ENCODE measurements around the gene DSCAML1.
"Not testable (repeated sequence)": the region's sequence is repeated elsewhere in the genome, so short reads cannot be mapped to it uniquely, and the experiment has no call there.

Gene DSCAML1

DNA sequence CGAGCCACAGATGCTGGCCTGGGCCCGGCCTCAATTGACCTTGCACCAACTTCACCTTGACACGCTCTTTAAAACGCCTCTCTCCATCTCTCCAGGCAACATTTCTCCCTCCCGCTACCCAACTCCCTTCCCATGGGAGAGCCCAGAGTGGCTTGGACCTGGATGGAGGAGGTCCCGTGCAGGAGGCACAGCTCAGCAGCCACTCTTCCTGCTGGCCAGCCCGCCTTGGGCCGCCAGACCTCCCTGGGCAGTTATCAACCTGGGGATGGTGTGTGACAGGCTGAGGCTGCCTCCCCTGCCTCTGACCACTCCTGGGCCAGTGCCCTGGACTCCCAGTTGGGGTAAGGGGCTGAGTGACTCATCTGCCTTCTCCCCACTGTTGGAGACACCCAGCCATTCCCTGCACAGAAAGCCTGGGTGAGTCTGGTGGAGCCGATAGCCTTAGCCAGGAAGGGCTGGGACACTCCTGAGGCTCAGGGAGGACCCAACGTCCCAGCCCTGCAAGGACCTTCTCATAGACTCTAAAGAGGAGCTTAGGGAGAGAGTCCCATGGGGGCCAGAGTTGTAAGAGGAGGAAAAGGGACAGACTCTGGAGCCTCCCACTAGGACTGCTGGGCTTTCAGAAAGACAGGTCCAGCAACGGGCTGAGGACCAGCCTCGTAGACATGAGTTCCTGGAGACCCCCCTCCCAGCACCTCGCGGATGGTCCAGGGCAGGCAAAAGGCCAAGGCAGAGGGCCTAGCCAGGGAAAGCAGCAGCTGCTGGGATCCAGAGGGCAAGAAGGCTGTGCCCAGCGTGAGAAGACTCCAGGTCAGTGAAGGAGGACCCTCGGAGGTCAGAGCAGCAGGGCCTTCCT, 337.7 kb downstream of the DSCAML1 start:
- no peak for DNase-seq

DNA sequence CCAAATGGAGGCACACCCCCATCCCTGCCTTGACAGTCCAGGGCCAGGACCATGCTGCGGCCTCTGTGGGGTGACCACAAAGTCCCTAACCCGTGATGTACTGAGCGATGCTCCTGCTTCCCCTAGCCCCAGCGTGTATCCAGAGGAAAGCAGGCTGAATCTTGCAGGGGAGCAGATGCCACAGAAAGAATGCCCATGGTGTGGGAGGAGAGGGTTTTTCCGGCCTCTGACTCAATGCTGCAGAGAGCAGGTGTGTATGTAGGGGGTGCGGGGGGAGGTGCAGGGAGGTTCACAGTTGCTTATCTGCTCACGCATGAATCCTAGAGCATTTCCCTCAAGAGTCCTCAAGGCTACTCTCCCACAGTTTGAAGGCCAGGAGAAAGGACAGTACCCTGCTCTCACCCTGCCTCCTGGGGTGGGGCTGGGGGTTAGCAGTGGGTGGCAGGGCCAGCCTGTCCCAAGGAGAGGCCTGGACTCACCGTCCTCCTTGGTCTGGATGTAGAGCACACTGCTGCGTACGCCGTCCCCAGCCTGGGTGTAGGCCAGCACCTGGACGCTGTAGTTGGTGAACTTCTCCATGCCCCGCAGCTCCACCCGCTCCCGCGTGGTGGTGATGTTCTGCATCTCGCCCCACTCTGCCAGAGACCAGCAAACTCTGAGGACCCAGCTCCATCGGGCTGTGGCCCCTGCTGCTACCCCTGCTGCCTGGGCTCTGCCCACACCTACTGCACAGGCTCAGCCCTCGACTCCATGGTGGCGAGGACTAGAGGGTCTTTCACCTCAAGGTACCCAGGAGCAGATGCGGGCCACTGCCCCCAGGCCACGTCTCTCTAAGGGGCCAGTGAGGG, 338.5 kb downstream of the DSCAML1 start:
- DNase-seq = no peak

DNA sequence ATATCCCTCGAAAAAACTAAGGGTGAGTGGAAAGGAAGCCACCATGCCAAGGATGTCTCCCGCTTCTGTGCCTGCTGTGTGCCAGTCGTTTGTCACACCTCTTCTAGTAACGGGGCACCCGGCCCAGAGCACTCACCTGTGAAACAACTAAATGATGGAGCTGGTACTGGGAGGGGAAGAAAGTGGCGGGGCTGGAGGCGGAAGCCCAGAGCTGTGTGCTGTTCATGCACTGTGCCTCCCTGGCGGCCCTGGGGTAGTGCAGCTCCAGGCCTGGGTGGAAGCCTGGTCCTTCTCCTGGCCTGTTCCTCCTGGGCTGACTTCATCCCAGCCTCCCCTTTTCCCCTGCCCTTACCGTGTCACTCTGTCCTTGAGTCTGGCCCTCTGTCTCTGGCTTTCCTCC, 339.2 kb downstream of the DSCAML1 start:
- no peak for DNase-seq

DNA sequence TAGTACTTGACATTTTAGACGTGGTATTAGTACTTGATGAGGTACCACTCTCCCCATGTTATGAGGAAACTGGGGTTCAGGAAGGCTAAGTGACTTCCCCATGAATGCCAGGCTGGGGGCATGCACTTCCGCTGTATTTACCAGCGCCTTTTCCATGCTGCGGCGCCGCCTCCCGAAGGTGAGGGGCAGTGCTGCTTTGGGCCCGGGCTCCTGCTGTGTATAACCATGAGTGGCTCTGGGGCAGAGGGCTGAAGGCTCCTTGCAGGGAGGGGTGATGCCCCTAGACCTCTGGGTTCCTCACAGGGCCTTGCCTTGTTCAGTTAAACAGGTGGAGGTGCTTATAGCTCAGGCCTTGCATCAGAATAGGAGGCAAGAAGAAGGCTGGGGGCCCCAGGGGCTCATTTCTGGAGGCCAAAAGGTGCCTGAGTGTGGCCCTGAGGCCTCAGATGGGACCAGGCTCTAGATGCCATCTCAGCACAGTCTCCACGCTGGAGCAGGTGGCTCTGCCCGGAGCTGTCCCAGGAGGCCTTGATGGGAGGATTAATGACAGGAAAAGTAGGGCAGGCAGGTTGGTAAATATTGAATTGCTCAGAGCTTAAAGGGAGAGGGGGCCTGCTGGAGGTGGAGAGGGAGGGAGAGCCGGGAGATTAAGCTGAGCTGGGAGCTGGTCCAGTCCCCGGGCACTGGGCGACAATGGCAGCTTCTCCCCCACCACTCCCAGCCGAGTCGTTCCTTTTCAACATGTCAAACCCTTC, 339.8 kb downstream of the DSCAML1 start:
- no peak for DNase-seq

DNA sequence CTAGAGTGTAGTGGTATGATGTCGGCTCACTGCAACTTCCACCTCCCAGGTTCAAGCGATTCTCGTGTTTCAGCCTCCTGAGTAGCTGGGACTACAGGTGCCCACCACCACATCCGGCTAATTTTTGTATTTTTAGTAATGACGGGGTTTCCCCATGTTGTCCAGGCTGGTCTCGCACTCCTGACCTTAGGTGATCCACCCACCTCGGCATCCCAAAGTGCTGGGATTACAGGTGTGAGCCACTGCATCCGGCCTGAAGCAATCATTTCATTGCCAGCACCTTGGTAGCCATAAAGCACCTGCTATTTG, 340.3 kb downstream of the DSCAML1 start:
- DNase-seq = not testable (repeated sequence)

DNA sequence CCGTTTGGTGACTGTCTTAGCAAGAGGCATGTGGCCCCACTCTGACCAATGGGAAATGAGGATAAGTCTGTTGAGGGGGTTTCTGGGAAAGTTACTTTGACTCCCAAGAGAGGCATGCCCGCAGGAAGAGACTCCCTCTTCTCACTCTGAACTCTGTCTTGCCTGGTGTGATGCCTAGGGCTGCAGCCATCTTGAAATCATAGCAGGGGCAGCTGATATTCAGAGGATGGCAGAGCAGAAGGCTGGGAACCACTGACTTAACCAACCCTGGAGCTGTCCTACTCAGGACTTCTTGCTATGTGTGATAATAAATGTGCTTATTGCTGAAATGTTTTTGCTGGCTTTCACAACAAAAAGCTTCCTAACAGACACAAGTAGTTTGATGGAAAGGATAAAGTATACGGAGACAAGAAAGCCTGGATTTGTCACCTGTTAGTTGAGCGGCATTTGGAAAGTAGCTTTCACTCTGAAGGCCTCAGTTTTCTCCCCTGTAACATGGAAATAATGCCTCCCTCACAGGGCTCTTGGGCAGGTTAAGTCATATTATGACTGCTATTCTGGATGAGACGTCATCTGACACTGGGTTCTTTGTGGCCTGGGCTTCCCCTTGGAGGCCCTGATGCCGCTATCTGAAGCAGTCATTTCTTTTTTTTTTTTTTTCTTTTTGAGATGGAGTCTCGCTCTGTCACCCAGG, 340.8 kb downstream of the DSCAML1 start:
- no peak for DNase-seq

DNA sequence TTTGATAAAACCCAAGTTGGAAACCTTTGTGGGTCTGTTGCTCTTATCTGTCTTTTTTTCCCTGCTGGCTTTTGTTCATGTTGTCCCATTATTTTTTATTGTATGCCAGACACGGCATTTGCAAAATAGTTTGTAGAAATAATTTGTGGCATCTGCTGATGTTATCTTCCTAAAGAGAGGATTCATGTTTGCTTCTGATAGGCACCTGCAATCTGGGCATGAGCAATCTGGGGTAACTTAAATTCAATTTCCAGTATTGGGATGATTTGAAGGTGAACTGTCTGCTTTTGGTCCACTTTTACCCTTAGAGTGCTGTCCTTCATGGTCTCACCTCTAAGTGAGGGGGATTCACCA, 342.5 kb downstream of the DSCAML1 start:
- no peak for DNase-seq

DNA sequence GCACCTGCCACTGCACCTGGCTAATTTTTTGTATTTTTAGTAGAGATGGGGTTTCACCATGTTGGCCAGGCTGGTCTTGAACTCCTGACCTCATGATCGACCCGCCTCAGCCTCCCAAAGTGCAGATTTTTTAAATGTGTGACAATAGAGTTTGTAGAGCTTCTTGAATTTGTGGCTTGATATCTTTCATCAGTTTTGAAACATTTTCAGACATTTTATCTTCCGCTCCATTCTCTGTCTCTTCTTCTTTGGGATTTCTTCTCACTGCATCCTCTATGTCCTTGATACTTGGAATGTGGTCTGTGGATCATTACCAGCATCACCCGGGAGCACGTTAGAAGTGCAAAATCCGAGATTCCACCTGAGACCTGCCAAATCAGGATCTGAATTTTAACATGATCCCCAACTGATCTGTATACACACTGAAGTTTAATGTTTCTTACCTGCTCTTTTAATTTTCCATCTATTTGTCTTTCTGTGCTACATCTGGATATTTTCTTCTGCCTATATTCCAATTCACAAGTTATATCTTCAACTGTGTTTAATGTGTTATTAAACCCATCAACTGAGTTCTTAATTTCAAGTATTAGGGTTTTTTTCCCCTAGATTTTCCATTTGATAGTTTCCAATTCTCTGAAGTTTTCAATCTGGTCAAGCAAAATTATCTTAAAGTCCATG, 343.0 kb downstream of the DSCAML1 start:
- no peak for DNase-seq

DNA sequence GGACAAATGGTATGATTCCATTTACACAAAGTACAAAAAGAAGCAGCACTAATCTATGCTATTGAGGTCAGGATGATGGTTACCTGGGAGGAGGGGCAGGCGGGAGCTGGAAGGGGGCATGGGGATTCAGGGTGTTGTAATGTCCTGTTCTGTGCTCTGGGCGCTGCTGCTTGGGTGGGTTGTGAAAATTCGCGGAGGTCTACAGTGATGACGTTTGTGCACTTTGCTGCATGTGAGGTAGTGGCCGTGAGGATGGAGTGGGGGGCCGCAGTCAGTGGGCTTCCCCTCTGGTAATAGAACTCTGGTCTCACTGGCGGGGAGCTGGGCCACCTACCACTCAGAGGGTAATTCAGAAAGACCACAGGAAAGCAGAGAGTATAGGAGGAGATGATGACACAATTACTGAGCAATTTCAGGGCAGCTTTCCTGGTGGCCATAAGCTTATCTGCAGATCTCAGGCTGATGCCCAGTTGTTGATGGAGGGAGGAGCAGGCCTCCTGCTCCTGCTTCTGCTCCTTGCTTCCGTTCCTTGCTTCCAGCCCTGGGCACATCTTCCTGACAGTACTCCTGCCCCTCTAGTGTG, 347.8 kb downstream of the DSCAML1 start:
- no peak for DNase-seq

DNA sequence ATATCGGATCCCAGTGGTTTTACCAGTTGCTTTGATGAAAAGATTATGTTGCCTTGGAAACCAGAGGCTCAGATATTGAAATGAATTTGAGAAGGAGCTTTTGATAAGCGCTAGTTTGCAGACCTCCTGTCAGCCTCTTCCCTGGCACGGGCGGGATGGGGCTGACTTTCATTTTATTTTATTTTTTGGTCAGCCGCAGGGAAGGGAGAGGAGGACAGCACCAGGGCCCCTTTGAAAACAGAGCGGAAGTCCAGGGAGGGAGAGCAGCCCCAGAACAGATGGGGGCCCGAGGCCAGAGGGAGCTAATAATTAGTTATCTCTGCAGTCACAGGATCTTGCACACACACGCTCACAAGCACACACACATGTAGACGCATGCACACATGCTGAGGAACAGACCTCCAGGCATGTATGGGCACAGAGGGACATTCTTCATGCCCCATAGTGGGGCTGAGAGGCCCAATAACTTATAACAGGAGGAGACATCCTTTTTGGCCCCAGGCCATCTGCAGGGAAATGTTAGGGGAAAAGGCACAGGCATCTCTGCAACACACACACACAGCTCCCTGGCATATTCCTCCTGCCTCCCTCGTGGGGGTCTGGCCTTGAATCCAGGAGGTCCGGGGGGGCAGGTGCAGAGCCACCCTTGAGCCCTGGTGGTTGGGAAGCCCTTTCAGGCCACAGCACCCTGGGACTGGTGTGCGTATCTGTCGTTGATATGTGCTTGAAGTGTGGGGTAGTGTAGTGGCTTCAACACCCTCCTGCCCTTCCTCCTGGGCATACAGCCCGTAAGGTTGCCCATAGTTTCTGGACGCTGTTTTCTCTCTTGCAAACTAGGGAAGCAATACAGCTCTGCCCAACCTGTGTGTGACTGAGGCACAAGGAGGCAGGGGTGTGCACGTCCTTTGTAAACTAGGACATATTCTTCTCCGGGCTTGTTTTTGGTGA, 352.0 kb downstream of the DSCAML1 start:
- DNase-seq = no peak

DNA sequence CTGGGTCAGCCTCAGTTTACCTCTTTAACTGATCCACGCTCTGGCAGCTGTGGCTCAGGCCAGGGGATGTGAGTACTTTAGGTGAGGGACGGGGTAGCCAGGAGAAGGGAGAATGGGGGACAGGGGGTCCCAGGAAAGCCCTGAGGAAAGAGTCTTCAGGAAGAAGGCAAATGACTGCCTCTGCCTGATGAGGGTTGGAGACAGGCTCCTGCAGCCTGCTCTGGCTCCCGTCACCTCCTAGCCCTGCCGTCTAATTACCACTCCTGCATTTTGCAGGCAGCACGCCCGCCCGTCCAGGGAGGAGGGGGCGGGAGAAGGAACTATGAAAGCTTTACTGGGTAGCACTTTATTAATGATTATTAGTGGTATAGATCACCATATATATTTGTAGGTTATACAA, 352.8 kb downstream of the DSCAML1 start:
- no peak for DNase-seq

DNA sequence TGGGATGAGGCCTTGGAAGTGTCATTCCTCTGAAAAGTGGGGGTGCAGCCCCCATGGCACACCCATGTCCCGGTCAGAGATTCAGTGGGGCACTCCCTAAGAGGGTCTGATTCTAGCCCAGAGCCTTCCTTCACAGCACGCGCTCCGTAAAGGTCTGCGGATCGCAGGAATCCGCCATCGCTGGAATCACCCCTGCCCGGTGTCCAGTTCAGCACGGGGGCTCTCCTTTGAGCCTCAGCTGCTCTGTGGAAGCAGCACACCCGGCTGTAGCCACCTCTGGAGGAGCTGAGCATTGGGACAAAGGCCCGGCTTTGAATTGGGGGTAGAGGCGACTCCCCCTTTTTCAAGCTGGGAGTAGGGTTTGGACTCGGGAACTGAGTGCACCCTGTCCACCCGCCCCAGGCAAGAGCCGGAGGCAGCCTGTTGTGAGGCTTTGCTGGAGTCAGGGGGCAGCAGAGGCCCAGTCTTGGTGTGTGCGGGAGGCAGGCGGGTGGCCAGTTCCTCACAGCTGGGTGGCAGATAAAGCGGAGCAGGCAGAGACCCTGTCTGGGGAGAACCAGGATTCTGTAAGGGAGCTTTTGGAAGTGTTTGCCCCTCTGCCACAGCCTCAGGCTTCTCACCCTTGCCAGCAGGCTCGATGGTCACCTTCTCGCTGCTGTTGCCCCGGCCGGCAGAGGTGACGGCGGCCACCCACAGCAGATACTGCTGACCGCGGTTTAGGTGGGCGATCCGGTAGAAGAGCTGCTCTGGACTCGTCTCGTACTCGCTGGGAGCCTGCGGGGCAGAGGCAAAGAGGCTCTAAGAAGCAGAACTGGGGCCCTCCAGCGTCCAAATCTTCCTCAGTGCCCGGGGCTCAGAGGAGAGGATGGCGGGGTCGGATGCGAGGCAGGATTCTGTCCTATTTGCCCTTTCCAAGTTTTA, 353.5 kb downstream of the DSCAML1 start:
- no peak for DNase-seq

DNA sequence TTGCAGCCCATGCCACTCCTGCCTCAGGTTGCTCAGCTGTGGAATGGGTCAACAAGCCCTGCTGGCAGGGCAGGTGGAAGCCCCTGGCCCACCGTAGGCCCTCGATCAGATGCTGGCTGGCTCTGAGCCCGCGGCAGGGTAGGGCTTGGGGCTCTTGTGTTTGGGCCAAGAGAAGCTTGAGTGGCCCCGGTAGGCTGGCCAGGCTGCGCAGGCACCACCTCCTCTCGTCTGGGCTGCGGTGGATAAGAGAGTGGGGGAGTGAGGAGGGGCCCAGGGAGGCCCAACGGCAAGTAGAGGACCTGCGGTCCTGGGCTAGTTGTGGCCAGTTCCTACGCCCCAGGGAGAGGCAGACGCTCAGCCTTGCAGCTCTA, 354.2 kb downstream of the DSCAML1 start:
- no peak for DNase-seq

DNA sequence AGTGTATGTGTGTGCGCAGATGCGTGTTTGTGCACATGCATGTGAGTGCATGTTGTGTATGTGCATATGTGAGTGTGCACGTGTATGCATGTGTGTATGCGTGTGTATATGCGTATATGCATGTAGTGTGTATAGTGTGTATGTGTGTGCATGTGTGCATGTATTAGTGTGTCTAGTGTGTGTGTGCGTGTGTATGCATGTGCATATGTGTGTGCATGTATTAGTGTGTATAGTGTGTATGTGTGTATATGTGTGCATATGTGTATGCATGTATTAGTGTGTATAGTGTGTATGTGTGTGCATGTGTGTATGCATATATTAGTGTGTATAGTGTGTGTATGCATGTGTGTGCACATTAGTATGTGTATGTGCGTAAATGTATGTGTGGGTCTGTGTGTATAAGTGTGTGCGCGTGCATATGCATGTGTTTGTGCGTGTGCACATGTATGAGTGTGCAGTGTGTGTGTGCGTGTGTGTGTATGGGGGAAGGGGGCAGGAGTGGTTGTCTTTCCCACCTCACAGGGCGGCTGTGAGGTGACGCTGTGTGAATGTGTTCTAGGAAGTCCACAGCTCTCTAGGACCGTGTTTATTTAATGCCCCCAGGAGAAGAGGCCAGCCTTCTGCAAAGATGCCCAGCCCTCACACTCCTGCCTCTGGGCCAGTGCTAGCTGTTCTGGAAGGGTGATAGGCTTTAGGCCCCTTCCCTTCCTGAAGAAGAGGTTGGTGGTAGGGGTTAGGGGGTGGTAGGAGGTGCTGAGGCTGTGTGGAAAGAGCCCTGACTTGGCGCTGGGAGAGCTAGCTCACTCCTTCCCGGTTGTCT, 354.8 kb downstream of the DSCAML1 start:
- DNase-seq = no peak

DNA sequence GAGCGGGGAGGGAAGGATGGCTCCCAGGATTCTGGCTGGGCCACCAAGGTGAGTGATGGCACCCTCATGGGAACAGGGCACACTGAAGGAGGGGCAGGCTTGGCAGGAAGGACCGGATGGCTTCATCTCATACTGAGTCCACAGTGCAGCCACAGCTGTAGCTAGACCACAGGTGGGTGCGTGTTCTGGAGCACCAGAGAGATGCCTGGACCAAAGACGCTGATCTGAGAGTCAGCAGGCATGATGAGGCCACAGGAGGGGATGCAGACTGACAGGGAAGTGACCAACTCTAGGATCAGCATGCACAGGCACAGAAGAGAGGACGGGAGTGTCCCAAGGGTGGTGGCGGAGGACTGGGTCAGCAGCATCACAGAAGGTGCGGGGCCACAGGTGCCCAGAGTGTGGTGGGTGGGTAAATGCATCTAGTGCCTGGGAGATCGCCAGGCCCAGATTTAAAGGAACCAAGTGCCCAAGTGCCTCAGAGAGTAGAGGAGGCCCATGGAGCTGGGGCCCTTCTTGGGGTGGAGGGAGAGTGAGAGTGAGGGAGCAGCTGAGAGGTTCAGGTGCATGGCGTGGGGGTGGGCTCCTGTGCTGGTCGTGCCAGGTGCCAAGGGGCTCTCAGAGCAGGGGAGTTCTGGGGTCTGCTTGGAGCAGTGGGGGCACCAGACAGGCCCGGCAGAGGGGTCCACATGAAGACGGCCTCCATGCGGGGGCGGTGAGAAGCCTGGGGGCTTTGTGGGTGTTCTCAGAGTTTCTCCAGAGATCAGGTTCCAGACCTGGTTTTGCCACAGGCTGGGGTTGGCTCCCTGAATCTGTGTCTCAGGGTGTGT, 355.7 kb downstream of the DSCAML1 start:
- no peak for DNase-seq

DNA sequence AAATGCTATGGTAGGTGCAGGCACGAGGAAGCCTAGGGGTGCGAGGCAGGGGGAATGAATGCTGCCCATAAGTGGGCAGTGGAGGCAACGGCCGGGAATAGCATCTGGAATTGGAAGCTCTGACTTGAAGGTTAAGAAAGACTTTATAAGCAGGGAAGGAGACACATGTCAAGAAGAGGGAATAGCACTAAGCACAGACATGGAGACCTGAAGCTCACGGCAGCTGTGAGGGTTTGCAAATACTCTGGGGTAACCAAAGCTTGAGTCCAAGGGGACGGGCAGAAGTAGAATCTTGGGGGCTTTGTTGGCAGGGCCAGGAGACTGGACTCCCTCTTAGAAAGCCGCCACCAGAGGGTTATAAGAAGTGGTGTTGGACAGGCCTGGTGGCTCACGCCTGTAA, 356.8 kb downstream of the DSCAML1 start:
- no peak for DNase-seq

DNA sequence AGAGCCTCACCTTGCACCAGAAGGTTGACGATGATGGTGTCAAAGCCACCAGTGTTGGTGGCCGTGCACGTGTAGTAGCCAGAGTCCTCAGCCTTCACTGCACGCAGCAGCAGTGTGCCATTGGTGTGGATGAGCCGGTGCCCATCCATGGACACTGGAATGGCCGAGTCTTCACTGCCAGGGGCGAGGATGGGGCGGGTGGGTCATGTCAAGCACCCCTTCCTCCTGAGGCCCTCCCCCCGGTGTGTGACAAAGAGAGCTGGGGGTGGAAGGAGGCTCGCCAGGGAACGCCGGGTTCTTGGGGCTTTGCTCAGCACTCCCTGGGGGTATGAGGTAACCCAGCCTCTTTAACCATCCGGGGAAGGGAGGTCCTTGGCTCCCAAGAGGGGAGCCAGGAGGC, 357.8 kb downstream of the DSCAML1 start:
- no peak for DNase-seq
